ENCODE data around the gene NSUN4.

Gene NSUN4

DNA sequence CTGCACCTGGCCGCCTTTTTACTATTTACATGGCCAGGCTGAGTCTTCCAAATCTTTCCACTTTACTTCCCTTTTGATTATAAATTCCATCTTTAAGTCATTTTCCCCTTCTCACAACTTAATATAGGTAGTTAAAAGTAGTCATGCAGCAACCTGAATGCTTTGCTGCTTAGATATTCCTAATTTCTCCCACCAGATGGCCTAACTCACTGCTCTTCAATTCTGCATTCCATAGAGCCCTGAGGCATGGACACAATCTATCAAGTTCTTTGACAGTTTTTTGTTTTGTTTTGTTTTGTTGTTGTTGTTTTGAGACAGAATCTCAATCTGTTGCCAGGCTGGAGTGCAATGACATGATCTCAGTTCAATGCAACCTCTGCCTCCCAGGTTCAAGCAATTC lies 31.8 kb downstream of the NSUN4 start:
- DNase-seq (ENCODE audit: low read depth, low spot score) = no peak
- Histone ChIP-seq H3K4me3 (no peak overlapping the region), H3K27ac (no peak overlapping the region), H3K9me3 (ENCODE audit: low read depth, low read length) (no peaks in the 10 kb centered on the region), H3K36me3 (ENCODE audit: insufficient read depth, low read length) (no peaks in the 10 kb centered on the region; the same call in 1 of the 2 replicates), H3K9ac (ENCODE audit: insufficient read length) (no peak overlapping the region)
- TF ChIP-seq EZH2 (IDR thresholded peaks at IDR 0.05) (no peak), POLR2AphosphoS5 (IDR thresholded peaks at IDR 0.05; ENCODE audit: borderline replicate concordance, low read depth, low read length) (no peak), FOXP2 (optimal IDR thresholded peaks at IDR 0.05; ENCODE audit: control extremely low read depth, extremely low read length, insufficient read depth) (no peak)

DNA sequence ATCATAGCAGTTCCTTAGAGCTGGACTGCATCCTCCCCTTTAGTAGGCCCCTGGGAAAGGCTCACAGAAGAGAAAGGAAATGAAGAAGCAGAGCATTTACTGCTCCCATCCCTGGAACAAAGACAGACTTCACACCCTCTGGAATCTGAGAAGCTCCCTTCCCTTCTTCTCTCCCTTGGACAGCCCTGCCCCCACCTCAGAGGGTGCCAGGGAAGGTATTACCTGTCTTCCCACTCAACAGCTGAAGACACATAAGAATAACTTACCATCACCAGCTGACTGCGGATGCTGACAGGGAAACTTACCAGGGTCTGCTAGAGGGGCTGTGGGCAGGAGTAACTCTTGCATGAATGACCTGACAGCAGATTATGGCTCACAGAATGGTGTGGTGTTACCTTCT lies 39.4 kb downstream of the NSUN4 start:
- Histone ChIP-seq H3K27ac (no peak overlapping the region), H3K9me3 (ENCODE audit: low read depth, low read length) (no peaks in the 10 kb centered on the region), H3K4me3 (no peak overlapping the region), H3K36me3 (ENCODE audit: insufficient read depth, low read length) (no peaks in the 10 kb centered on the region), H3K9ac (ENCODE audit: insufficient read length) (no peak overlapping the region)
- DNase-seq (ENCODE audit: low read depth, low spot score) = no peak
- TF ChIP-seq EZH2 (IDR thresholded peaks at IDR 0.05) (no peak), FOXP2 (optimal IDR thresholded peaks at IDR 0.05; ENCODE audit: control extremely low read depth, extremely low read length, insufficient read depth) (no peak), POLR2AphosphoS5 (IDR thresholded peaks at IDR 0.05; ENCODE audit: borderline replicate concordance, low read depth, low read length) (no peak)

DNA sequence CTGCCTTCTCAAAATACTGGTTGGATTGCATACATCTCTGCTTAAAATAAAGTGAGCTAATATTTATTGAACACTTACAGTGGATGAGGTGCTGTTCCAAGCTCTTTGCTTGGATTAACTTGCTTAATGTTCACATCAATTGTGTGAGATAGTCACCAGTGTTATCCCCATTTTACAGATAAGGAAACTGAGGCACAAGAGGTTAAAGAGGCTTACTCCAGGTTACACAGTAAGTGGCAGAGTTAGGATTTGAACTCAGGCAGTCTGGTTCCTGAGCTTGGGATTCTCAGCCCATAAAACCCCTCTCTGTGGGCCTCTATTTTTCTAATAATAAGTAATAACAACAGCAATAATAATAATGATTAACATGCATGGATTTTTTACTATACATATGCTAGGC lies 39.9 kb downstream of the NSUN4 start:
- Histone ChIP-seq H3K27ac (no peak overlapping the region), H3K4me3 (no peak overlapping the region), H3K9ac (ENCODE audit: insufficient read length) (no peak overlapping the region), H3K9me3 (ENCODE audit: low read depth, low read length) (no peaks in the 10 kb centered on the region), H3K36me3 (ENCODE audit: insufficient read depth, low read length) (no peaks in the 10 kb centered on the region)
- TF ChIP-seq FOXP2 (optimal IDR thresholded peaks at IDR 0.05; ENCODE audit: control extremely low read depth, extremely low read length, insufficient read depth) = no peak
- TF ChIP-seq POLR2AphosphoS5 (IDR thresholded peaks at IDR 0.05; ENCODE audit: borderline replicate concordance, low read depth, low read length) = no peak
- no peak for TF ChIP-seq EZH2 (IDR thresholded peaks at IDR 0.05)
- no peak for DNase-seq (ENCODE audit: low read depth, low spot score)

DNA sequence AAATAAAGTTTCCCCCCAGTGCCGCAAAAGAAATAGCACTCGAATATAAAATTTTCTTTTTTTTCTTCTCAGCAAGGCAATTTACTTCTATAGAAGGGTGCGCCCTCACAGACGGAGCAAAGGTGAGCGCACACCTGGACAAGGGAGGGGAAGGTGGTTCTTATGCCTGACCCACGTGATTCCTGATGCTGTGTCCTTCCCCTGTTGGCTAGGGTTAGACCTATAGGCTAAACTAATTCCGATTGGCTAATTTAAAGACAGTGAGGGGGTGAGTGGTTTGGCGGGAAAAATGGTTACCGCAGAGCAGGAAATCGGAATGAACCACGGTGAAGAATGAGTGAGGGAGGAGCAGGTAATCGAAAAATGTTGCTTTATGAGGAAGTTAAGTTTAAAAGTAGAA lies 52.9 kb downstream of the NSUN4 start:
- TF ChIP-seq POLR2AphosphoS5 (IDR thresholded peaks at IDR 0.05; ENCODE audit: borderline replicate concordance, low read depth, low read length) (no peak), FOXP2 (optimal IDR thresholded peaks at IDR 0.05; ENCODE audit: control extremely low read depth, extremely low read length, insufficient read depth) (no peak), EZH2 (IDR thresholded peaks at IDR 0.05) (no peak)
- no peaks in the 10 kb centered on the region; the same call in 1 of the 2 replicates for H3K9me3 ChIP-seq (ENCODE audit: low read depth, low read length)
- no peak overlapping the region for H3K27ac ChIP-seq
- no peaks in the 10 kb centered on the region for H3K36me3 ChIP-seq (ENCODE audit: insufficient read depth, low read length)
- no peak overlapping the region for H3K4me3 ChIP-seq
- no peak overlapping the region for H3K9ac ChIP-seq (ENCODE audit: insufficient read length)
- no peak for DNase-seq (ENCODE audit: low read depth, low spot score)

DNA sequence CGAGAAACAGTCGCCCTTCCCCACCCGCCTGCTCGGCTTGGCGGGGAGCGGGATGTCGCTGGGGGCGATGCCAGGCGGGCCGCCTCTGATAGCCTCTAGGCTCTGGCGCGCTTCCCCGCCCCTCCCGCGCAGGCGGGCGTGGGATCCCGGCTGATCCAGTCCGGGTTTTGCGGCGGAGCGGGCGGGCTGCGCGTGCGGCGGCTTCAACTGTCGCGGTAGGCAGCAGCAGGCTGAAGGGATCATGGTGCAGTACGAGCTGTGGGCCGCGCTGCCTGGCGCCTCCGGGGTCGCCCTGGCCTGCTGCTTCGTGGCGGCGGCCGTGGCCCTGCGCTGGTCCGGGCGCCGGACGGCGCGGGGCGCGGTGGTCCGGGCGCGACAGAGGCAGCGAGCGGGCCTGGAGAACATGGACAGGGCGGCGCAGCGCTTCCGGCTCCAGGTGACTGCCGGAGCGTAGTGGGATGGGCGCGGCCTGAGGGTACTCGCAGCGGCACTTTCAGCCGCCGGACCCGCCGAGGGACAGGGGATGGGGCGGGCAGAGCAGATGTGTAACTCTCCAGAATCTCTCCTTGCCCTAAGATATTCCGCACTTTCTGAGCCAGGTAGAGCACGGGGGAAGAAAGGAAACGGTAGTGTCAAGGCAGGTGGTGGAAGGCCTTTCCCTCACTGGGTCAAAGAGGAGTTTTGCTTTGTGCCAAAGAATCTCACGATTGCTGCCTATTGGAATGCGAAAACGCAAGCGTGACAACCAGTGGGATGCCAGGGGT lies 53.7 kb downstream of the NSUN4 start, which contains the start of gene FAAH:
Gene FAAH, plus strand, starts transcription at position 210 of the 764 bp plus-strand sequence. Its CDS starts 32 bp downstream, at position 242.
- H3K4me3 ChIP-seq = no peak within 1 kb of the TSS
- H3K36me3 ChIP-seq (ENCODE audit: insufficient read depth, low read length) = no peaks in the 10 kb centered on the region
- no peak for DNase-seq (ENCODE audit: low read depth, low spot score)
- H3K9me3 ChIP-seq (ENCODE audit: low read depth, low read length) = no peaks in the 10 kb centered on the region; the same call in 1 of the 2 replicates
- H3K9ac ChIP-seq (ENCODE audit: insufficient read length) = no peak within 1 kb of the TSS
- TF ChIP-seq EZH2 (IDR thresholded peaks at IDR 0.05) (no peak), FOXP2 (optimal IDR thresholded peaks at IDR 0.05; ENCODE audit: control extremely low read depth, extremely low read length, insufficient read depth) (no peak), POLR2AphosphoS5 (IDR thresholded peaks at IDR 0.05; ENCODE audit: borderline replicate concordance, low read depth, low read length) (no peak; the same call in 1 of the 2 replicates)
- no peak within 1 kb of the TSS for H3K27ac ChIP-seq

DNA sequence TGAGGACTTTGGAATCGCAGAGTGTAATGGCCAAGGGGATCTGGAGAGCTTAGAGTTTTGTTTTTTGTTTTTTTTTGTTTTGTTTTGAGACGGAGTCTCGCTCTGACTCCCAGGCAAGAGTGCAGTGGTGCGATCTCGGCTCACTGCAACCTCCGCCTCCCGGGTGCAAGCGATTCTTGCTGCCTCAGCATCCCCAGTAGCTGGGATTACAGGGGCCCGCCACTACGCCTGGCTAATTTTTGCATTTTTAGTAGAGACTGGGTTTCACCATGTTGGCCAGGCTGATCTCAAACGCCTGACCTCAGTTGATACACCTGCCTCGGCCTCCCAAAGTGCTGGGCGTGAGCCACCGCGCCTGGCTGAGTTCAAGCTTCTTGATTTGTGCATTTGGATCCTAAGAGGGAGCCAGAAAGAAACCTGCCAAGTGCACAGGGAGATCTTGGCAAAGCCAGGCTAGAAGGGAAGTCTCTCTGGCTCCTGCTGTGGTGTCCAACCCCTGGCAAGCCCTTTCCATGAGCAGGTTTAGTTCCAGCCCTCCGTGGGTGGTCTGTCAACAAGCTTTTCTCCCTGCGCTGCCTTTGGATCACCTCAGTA lies 54.4 kb downstream of the NSUN4 start:
- no peaks in the 10 kb centered on the region; the same call in 1 of the 2 replicates for H3K9me3 ChIP-seq (ENCODE audit: low read depth, low read length)
- H3K27ac ChIP-seq = no peak overlapping the region
- no peak overlapping the region for H3K9ac ChIP-seq (ENCODE audit: insufficient read length)
- H3K4me3 ChIP-seq = no peak overlapping the region
- no peak for DNase-seq (ENCODE audit: low read depth, low spot score)
- TF ChIP-seq POLR2AphosphoS5 (IDR thresholded peaks at IDR 0.05; ENCODE audit: borderline replicate concordance, low read depth, low read length) (no peak), EZH2 (IDR thresholded peaks at IDR 0.05) (no peak), FOXP2 (optimal IDR thresholded peaks at IDR 0.05; ENCODE audit: control extremely low read depth, extremely low read length, insufficient read depth) (no peak)
- H3K36me3 ChIP-seq (ENCODE audit: insufficient read depth, low read length) = no peaks in the 10 kb centered on the region

DNA sequence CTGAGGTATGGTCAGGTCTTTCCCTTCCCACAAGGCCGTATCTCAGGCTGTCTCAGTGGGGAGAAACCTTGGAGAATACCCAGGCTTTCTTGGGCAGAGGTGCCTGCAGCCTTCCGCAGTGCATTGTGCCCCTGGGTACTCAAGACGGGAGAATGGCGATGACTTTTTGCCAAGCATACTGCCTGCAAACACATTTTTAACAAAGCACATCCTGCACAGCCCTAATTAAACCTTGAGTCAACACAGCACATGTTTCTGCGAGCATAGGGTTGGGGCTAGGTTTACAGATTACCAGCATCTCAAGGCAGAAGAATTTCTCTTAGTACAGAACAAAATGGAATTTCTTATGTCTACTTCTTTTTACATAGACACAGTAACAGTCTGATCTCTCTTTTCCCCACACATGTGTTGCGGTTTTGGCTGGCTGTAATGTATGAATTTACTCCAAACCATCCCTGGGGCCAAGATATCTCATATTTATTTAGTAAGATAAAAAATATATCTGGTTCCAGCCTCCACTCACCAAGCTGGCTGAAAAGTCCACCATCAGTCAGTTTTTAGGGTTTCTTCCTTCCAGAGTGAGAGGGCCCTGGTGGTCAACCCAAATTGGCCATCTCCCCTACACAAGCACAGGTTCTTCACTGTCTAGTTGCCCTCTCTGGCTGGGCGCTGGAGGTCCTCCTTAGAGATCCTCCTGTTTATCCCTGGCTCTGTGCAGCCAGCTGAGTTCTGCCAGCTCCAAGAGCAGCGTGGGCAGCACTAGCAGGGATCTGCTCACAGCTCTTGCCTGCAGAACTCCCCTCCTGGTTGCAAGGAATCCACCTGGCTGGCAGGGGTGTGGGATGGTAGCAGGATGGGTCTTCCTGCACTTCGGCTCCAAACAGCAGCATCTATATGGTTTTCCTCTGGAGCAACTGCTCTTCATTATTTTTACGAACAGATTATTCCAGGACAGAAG lies 56.1 kb downstream of the NSUN4 start:
- no peak overlapping the region for H3K27ac ChIP-seq
- DNase-seq (ENCODE audit: low read depth, low spot score) = no peak
- no peaks in the 10 kb centered on the region for H3K36me3 ChIP-seq (ENCODE audit: insufficient read depth, low read length)
- H3K9ac ChIP-seq (ENCODE audit: insufficient read length) = no peak overlapping the region
- no peaks in the 10 kb centered on the region; the same call in 1 of the 2 replicates for H3K9me3 ChIP-seq (ENCODE audit: low read depth, low read length)
- TF ChIP-seq POLR2AphosphoS5 (IDR thresholded peaks at IDR 0.05; ENCODE audit: borderline replicate concordance, low read depth, low read length) (no peak), FOXP2 (optimal IDR thresholded peaks at IDR 0.05; ENCODE audit: control extremely low read depth, extremely low read length, insufficient read depth) (no peak), EZH2 (IDR thresholded peaks at IDR 0.05) (no peak)
- H3K4me3 ChIP-seq = no peak overlapping the region

DNA sequence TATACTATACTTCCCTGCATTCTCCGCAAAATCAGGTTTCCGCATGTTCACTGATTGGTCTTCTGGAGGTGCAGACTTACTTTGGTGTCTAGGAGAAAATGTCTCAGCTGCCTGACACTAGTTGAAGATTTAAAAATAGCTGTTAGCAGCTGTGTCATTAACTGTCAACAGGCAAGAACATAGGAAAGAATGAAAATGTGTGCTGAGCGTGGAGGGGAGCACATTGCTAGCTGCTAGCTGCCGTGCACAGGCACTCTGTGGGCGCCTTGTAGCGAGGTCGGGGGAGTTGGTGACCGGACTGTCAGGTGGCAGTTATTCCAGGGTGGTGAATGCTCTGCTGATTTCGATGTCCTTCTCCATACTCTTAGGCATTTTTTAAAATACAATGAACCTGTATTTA lies 58.7 kb downstream of the NSUN4 start:
- Histone ChIP-seq H3K4me3 (no peak overlapping the region), H3K9me3 (ENCODE audit: low read depth, low read length) (no peaks in the 10 kb centered on the region), H3K27ac (no peak overlapping the region), H3K9ac (ENCODE audit: insufficient read length) (no peak overlapping the region), H3K36me3 (ENCODE audit: insufficient read depth, low read length) (no peaks in the 10 kb centered on the region)
- no peak for DNase-seq (ENCODE audit: low read depth, low spot score)
- TF ChIP-seq EZH2 (IDR thresholded peaks at IDR 0.05) (no peak), POLR2AphosphoS5 (IDR thresholded peaks at IDR 0.05; ENCODE audit: borderline replicate concordance, low read depth, low read length) (no peak), FOXP2 (optimal IDR thresholded peaks at IDR 0.05; ENCODE audit: control extremely low read depth, extremely low read length, insufficient read depth) (no peak)
